ENCODE measurements around the gene PSMD7.

- no peak for TF ChIP-seq CTCF (IDR thresholded peaks at IDR 0.05; ENCODE audit: insufficient read depth, low read depth, low read length)
- TF ChIP-seq EZH2 (IDR thresholded peaks at IDR 0.05; ENCODE audit: insufficient read depth, low read length): no peak
Observed at GRCh38 chr16:74290356-74290755, 6.3 kb upstream of the PSMD7 start.
